Panc1 (cell line): ENCODE data around the gene GPR107. TPM values are rescaled to one million over a fixed set of nuclear protein-coding genes. Genes with fewer than 3 reads are reported as not detected.
"Not testable (repeated sequence)": the region's sequence is repeated elsewhere in the genome, so short reads cannot be mapped to it uniquely, and the experiment has no call there.

Experiments used
- ATAC-seq: fragments of 200-7000 bp; cut with Tn5 transposase; 2 replicates; pipeline ENCODE4 v1.9.1; 2020; ENCODE audit warnings: mild to moderate bottlenecking, moderate library complexity
- BruUV-seq: library from RNA; stranded (reverse); fragments of 400-500 nt; replicated peaks from 2 replicates; lab custom pipeline; 2021; lab: Mats Ljungman, UMichigan
- CTCF ChIA-PET: fragments of 300-600 bp; sonication (Branson Sonifier 250); formaldehyde crosslinking; loops from one replicate; lab custom pipeline; 2022; ENCODE audit warnings: antibody characterized with exemption; lab: Charles Lee
- POLR2A ChIA-PET: fragments of 300-600 bp; sonication (Branson Sonifier 250); formaldehyde crosslinking; loops from one replicate; lab custom pipeline; 2022; ENCODE audit warnings: antibody characterized with exemption; lab: Charles Lee
- DNase-seq: peaks from one replicate; pipeline ENCODE4 v3.0.0-alpha.2; 2010; ENCODE audit warnings: low read depth, low spot score
- H3K27ac ChIP-seq: 2 replicates; pipeline ENCODE4 v1.5.1; 2011; ENCODE audit warnings: mild to moderate bottlenecking, low read length, inconsistent platforms
- H3K27me3 ChIP-seq: fragments of 200-500 bp; sonication (Bioruptor generic); 2 replicates; pipeline ENCODE4 v1.6.0; 2014; ENCODE audit warnings: low read length, inconsistent platforms; ENCODE audit not compliant: control insufficient read depth, insufficient read depth
- H3K36me3 ChIP-seq: fragments of 200-500 bp; sonication (Bioruptor generic); 2 replicates; pipeline ENCODE4 v1.5.1; 2014; ENCODE audit warnings: inconsistent platforms, mild to moderate bottlenecking, low read length, moderate library complexity; ENCODE audit not compliant: control insufficient read depth, insufficient read depth
- H3K4me1 ChIP-seq: 2 replicates; pipeline ENCODE4 v1.5.1; 2011; ENCODE audit warnings: inconsistent platforms, mild to moderate bottlenecking, low read length, moderate library complexity; ENCODE audit not compliant: control insufficient read depth, insufficient read depth
- H3K4me3 ChIP-seq, 2 experiments: 2 replicates each; pipeline ENCODE4 v1.5.1; 2011 to 2012; ENCODE audit warnings: low read depth in 2 of 2, low read length in 2 of 2, mild to moderate bottlenecking in 2 of 2, inconsistent platforms in 1 of 2, moderate library complexity in 1 of 2
- H3K9me3 ChIP-seq: fragments of 200-500 bp; sonication (Bioruptor generic); 2 replicates; pipeline ENCODE4 v1.5.1; 2014; ENCODE audit warnings: low read depth, mild to moderate bottlenecking, inconsistent platforms, low read length, moderate library complexity; ENCODE audit not compliant: control insufficient read depth, insufficient read depth
- POLR2AphosphoS5 ChIP-seq: IDR thresholded peaks from 2 replicates; pipeline ENCODE4 v1.6.1; 2012; ENCODE audit warnings: mild to moderate bottlenecking, low read depth, low read length, moderate library complexity
- SIN3A ChIP-seq: IDR thresholded peaks from 2 replicates; pipeline ENCODE4 v1.6.1; 2012; ENCODE audit warnings: low read depth, mild to moderate bottlenecking, low read length, moderate library complexity, borderline replicate concordance; ENCODE audit not compliant: insufficient read depth
- TCF7L2 ChIP-seq: IDR thresholded peaks from 2 replicates; pipeline ENCODE4 v1.6.1; 2011; ENCODE audit warnings: mild to moderate bottlenecking, low read depth, low read length, inconsistent platforms
- in situ Hi-C: cut with HindIII; loops from 2 replicates; pipeline ENCODE4 v1.10.0; 2016; ENCODE audit warnings: low sequenced_read_pairs, low pct_unique_long_range_greater_than_20kb
- intact Hi-C: fragments of 100-400 bp; cut with micrococcal nuclease; formaldehyde crosslinking; loops from one replicate; pipeline ENCODE4 v1.10.0; 2022; ENCODE audit not compliant: unreplicated experiment
- total RNA-seq: library from RNA; stranded (reverse); gene quantifications from one replicate; pipeline ENCODE4 v1.2.1, GENCODE V29; 2021; ENCODE audit not compliant: unreplicated experiment
- TF ChIP-seq, protein P1 (sequence below): fragments of 450-650 bp; IDR thresholded peaks from 2 replicates; pipeline ENCODE4 v1.5.1; 2017; ENCODE audit warnings: mild to moderate bottlenecking
- TF ChIP-seq, protein P2 (sequence below), 2 experiments: IDR thresholded peaks; 2 replicates each; pipeline ENCODE4 v1.6.1; 2011 to 2012; ENCODE audit warnings: low read depth in 2 of 2, control low read depth in 1 of 2, low read length in 1 of 2, mild to moderate bottlenecking in 1 of 2, moderate library complexity in 1 of 2; ENCODE audit not compliant: insufficient read depth in 1 of 2

The GPR107 gene
- total RNA-seq, 1 experiment from 2014 or later, result 43.0 TPM

- in situ Hi-C loops, result no loop called here
These were observed 38.2 kb upstream of the GPR107 start for GRCh38 chr9:130015353-130016019.

DNA sequence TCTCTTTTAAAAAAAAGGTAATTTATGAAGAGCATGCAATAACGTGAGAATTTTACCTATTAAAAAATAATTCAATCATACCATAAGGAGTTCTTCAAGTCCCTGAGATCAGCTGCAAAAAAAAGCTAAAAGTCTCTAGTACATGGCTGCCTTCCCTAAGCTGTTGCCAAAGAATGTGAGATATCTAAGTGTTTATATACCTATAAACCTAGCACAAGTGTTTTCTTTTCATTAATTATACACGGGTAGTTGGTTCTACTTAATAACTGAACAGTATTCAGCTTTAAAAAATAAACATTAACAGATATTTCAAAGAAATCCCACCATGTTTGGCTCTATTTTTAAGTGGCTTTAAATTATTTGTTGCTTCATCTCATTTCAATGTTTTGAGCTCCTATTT, 36.6 kb upstream of the GPR107 start:
- no peak overlapping the region for H3K4me3 ChIP-seq
- intact Hi-C loops (no loop called here), in situ Hi-C loops (no loop called here)
- TF ChIP-seq, protein P1, sequence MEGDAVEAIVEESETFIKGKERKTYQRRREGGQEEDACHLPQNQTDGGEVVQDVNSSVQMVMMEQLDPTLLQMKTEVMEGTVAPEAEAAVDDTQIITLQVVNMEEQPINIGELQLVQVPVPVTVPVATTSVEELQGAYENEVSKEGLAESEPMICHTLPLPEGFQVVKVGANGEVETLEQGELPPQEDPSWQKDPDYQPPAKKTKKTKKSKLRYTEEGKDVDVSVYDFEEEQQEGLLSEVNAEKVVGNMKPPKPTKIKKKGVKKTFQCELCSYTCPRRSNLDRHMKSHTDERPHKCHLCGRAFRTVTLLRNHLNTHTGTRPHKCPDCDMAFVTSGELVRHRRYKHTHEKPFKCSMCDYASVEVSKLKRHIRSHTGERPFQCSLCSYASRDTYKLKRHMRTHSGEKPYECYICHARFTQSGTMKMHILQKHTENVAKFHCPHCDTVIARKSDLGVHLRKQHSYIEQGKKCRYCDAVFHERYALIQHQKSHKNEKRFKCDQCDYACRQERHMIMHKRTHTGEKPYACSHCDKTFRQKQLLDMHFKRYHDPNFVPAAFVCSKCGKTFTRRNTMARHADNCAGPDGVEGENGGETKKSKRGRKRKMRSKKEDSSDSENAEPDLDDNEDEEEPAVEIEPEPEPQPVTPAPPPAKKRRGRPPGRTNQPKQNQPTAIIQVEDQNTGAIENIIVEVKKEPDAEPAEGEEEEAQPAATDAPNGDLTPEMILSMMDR, result no peak
- TF ChIP-seq TCF7L2 (no peak), SIN3A (no peak), POLR2AphosphoS5 (no peak)
- TF ChIP-seq, protein P2, sequence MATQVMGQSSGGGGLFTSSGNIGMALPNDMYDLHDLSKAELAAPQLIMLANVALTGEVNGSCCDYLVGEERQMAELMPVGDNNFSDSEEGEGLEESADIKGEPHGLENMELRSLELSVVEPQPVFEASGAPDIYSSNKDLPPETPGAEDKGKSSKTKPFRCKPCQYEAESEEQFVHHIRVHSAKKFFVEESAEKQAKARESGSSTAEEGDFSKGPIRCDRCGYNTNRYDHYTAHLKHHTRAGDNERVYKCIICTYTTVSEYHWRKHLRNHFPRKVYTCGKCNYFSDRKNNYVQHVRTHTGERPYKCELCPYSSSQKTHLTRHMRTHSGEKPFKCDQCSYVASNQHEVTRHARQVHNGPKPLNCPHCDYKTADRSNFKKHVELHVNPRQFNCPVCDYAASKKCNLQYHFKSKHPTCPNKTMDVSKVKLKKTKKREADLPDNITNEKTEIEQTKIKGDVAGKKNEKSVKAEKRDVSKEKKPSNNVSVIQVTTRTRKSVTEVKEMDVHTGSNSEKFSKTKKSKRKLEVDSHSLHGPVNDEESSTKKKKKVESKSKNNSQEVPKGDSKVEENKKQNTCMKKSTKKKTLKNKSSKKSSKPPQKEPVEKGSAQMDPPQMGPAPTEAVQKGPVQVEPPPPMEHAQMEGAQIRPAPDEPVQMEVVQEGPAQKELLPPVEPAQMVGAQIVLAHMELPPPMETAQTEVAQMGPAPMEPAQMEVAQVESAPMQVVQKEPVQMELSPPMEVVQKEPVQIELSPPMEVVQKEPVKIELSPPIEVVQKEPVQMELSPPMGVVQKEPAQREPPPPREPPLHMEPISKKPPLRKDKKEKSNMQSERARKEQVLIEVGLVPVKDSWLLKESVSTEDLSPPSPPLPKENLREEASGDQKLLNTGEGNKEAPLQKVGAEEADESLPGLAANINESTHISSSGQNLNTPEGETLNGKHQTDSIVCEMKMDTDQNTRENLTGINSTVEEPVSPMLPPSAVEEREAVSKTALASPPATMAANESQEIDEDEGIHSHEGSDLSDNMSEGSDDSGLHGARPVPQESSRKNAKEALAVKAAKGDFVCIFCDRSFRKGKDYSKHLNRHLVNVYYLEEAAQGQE (IDR thresholded peaks at IDR 0.05; ENCODE audit: insufficient read depth in 1 of 2, low read depth in 2 of 2, low read length in 1 of 2), result no peak
- POLR2A ChIA-PET, result no interaction called here
- no peaks in the 10 kb centered on the region for H3K9me3 ChIP-seq
- H3K4me1 ChIP-seq, result peaks cover 20% of the 10 kb centered on the region
- no peak overlapping the region for H3K27ac ChIP-seq
- H3K36me3 ChIP-seq, result no peaks in the 10 kb centered on the region
- peak; percentile 44; the same call in 1 of the 2 replicates for ATAC-seq
- DNase-seq, result no peak
- H3K27me3 ChIP-seq, result no peaks in the 10 kb centered on the region
- no TSS peak for BruUV-seq
- CTCF ChIA-PET, result interaction anchor here (1.2 kb wide), 1 partner anchor 22 kb away, joined by 14 read pairs; no protein-coding TSS in a partner anchor

More at GRCh38 chr9:130015353-130016019, 38.2 kb upstream of the GPR107 start:
- Histone ChIP-seq H3K4me1 (peaks cover 9% of the 10 kb centered on the region), H3K27ac (no peak overlapping the region), H3K9me3 (no peaks in the 10 kb centered on the region), H3K27me3 (no peaks in the 10 kb centered on the region), H3K36me3 (no peaks in the 10 kb centered on the region), H3K4me3 (no peak overlapping the region)
- no peak for DNase-seq
- ChIA-PET POLR2A (no interaction called here), CTCF (no interaction called here)
- intact Hi-C loops, result no loop called here
- no peak for ATAC-seq
- no TSS peak for BruUV-seq
- TF ChIP-seq, protein P2 (IDR thresholded peaks at IDR 0.05; ENCODE audit: insufficient read depth in 1 of 2, low read depth in 2 of 2, low read length in 1 of 2), result no peak
- TF ChIP-seq TCF7L2 (no peak), SIN3A (no peak), POLR2AphosphoS5 (no peak)
- TF ChIP-seq, protein P1, result no peak

GRCh38 chr9:130017510-130017909, 36.2 kb upstream of the GPR107 start:
- DNase-seq, POLR2A ChIA-PET, BruUV-seq, H3K4me3 ChIP-seq, H3K27me3 ChIP-seq, H3K36me3 ChIP-seq, H3K27ac ChIP-seq, intact Hi-C loops, in situ Hi-C loops, ATAC-seq, H3K9me3 ChIP-seq: not testable (repeated sequence)
- peaks cover 21% of the 10 kb centered on the region for H3K4me1 ChIP-seq
- CTCF ChIA-PET, result interaction anchor here (1.2 kb wide), 1 partner anchor 22 kb away, joined by 14 read pairs; no protein-coding TSS in a partner anchor
